A549 (cell line): ENCODE data around the gene NEK11.

Source experiments
- EHF ChIP-seq: fragments of 250-450 bp; sonication (Bioruptor Pico); IDR thresholded peaks from 2 replicates; pipeline ENCODE4 v1.5.0; 2020; ENCODE audit warnings: mild to moderate bottlenecking
- EHMT2 ChIP-seq: fragments of 200-600 bp; sonication (generic); IDR thresholded peaks from 2 replicates; pipeline ENCODE4 v1.6.1; 2016; ENCODE audit warnings: antibody characterized with exemption, low read depth, mild to moderate bottlenecking, moderate library complexity
- EP300 ChIP-seq, 2 experiments: fragments of >200 bp; sonication (Bioruptor Twin); formaldehyde crosslinking; IDR thresholded peaks; 2 replicates in 1 of 2; 3 replicates in 1 of 2; pipeline ENCODE4 v1.6.1; 2016 to 2017
- PHF8 ChIP-seq: fragments of 200-600 bp; sonication (generic); IDR thresholded peaks from 2 replicates; pipeline ENCODE4 v1.6.1; 2016; ENCODE audit warnings: low read depth, mild to moderate bottlenecking, antibody characterized with exemption, moderate library complexity, borderline replicate concordance
- POLR2A ChIP-seq: IDR thresholded peaks from 2 replicates; pipeline ENCODE4 v1.6.1; 2012; ENCODE audit warnings: mild to moderate bottlenecking, low read length
- SMC3 ChIP-seq: fragments of >200 bp; sonication (Bioruptor Twin); formaldehyde crosslinking; IDR thresholded peaks from 3 replicates; pipeline ENCODE4 v1.6.1; 2018; ENCODE audit warnings: inconsistent platforms
- TF ChIP-seq, protein P1 (sequence below): fragments of >200 bp; sonication (Bioruptor Twin); formaldehyde crosslinking; IDR thresholded peaks from 3 replicates; pipeline ENCODE4 v1.5.1; 2016
- TF ChIP-seq, protein P2 (sequence below): IDR thresholded peaks from 2 replicates; pipeline ENCODE4 v1.6.1; 2012

DNA sequence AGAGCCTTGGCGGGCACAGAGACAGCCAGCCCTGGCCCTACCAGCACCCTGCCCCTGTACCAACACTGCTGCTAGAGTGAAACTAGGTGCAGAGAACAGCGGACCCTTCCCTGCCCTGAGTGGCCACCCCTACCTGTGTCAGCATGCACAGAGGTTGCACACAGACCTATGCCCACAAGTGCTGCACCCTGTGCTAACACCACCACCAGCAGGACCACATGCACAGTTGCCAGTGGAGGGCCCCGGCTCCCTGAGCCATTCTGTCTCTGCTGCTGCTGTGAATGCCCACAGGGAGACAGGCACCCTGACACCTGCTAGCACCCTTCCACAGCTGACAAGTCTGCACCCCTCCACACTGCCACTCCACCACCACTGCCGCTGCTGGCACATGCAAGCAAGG is 131.8 kb downstream of the NEK11 start:
- TF ChIP-seq, protein P1, sequence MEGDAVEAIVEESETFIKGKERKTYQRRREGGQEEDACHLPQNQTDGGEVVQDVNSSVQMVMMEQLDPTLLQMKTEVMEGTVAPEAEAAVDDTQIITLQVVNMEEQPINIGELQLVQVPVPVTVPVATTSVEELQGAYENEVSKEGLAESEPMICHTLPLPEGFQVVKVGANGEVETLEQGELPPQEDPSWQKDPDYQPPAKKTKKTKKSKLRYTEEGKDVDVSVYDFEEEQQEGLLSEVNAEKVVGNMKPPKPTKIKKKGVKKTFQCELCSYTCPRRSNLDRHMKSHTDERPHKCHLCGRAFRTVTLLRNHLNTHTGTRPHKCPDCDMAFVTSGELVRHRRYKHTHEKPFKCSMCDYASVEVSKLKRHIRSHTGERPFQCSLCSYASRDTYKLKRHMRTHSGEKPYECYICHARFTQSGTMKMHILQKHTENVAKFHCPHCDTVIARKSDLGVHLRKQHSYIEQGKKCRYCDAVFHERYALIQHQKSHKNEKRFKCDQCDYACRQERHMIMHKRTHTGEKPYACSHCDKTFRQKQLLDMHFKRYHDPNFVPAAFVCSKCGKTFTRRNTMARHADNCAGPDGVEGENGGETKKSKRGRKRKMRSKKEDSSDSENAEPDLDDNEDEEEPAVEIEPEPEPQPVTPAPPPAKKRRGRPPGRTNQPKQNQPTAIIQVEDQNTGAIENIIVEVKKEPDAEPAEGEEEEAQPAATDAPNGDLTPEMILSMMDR: no peak
- no peak for TF ChIP-seq SMC3
- TF ChIP-seq POLR2A: no peak
- no peak for TF ChIP-seq PHF8
- no peak for TF ChIP-seq EHMT2
- TF ChIP-seq EP300 (IDR thresholded peaks at IDR 0.05): no peak
- no peak for TF ChIP-seq EHF (CRISPR knock-in tag)
- TF ChIP-seq, protein P2, sequence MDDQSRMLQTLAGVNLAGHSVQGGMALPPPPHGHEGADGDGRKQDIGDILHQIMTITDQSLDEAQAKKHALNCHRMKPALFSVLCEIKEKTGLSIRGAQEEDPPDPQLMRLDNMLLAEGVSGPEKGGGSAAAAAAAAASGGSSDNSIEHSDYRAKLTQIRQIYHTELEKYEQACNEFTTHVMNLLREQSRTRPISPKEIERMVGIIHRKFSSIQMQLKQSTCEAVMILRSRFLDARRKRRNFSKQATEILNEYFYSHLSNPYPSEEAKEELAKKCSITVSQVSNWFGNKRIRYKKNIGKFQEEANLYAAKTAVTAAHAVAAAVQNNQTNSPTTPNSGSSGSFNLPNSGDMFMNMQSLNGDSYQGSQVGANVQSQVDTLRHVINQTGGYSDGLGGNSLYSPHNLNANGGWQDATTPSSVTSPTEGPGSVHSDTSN: no peak
